NCI-H510A treated with DMSO at 0.1 percent for 48 hours (cell line): ENCODE data around the gene AKNA.

Experiments
- DNase-seq: peaks from one replicate; lab custom pipeline; 2025; lab: John Stamatoyannopoulos, UW

AKNA gene

DNA sequence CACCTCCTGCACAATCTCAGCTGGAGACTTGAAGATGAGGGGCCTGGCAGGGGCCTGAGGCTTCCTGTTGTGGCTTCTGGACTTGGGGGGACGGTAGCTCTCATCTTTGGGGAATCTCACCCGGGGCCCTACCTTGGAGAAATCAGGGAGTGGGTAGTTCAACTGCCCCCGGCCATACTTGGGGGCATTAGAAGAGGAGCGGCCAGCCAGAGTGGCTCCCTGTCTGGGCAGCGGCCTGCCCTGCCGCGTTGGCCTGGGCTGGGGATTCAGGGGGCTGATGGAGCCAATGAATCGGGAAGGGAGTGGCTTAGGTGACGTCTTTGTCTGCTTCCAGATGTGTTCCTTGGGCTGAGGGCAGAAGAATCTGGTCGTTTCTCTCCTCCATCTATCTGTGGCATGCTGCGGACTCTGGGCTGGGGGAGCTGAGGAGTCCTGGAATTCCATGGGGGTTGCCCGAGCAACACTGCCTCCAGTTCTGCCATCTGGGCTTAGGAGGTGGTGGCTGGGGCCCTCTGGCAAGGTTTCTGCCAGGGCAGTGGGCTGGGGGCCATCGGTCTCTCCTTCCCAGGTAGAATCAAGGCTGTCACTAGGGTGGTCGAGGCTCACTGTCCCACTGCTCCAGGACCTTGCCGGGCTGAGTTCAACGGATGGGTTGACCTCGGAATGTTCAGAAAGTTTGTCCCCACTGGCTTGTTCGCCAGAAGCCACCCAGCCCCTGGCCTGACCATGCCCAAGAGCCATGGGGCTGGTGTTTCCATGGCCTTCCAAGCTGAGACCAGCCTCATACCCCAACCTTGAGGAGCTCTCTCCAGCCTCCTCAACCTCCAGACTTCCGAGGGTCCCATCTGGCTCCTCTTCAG lies 11.0 kb downstream of the AKNA start:
- DNase-seq = no peak

DNA sequence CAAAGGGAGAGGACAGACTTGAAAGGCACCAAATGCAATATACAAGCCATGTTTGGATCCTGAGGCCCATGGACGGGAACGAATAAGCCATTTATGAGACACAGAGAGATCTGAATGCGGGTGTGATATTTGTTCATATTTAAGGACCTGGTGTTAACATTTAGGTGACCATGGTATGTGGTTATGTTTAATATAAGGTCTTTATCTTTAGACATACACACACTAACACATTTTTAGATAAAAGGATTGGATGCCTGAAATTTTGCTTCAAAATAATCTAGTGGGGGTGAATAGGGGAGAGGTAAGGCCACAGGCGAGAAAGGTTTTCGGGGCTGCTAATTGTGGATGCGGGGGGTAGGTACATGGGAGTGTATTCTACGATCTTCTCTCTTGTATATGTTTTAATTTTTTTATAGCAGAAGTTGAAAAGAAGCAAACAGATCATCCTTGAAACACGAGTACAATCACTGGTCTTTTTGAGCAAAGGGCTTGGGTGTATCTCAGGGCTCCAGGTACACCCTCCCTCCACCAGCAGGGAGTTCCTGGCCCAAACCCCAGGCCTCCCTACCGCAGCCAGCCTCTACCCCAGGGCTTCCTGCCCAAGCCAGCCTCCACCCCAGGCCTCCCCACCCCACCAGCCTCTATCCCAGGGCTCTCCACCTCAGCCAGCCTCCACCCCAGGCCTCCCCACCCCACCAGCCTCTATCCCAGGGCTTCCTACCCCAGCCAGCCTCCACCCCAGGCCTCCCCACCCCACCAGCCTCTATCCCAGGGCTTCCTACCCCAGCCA lies 12.2 kb downstream of the AKNA start:
- no peak for DNase-seq

DNA sequence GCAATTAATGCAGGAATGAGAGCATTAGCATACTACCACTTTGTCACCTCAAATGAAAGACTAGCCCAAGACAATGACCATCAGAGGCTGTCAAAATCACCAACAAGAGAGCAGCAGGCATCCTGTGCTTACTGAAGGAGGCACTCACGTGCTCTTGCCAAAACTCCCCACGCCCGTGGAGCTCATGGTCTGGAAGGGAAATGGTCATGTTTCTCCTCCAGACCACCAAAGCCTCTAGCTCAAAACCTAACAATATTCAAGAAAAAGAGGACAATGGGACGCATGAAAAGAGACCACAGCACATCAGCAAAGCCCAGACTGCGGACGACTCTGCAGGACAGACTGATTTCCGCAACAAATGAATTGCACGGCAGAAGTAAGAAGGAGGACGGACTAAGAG lies 12.8 kb downstream of the AKNA start:
- DNase-seq = no peak

DNA sequence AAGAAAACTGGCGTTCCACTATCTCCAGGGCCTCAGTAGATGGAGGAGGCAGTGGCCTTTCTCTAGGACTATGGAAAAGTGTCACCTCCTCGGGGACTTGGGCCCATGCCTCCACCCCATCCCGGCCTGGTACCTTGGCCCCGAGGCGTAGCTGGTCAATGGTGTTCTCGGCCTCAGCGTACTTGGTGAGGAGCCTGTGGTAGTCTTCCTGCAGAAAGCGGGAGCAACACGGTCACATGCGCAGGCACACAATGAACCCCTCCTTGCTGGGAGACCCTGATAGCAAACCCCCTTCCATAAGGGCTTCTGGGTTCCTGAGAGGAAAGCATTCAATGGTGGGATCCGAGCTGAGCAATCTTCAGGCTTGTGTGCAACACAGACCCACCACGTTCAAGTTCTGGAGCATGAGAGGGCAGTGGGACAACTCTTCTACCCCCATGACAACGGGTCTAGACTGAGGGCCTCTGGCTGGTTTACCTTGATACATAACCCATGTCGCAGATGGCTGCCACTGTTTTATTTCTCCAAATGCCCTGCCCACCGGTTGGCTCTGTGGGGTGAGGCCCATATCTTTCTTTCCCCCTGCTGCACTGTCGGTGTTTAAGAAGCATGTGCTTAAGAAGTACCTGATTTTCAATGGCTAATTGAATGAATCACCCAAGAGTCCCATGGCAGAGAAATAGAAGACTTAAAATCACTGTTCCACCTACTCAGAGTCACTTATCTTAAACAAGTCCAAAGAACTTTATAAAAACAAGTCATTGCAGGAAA lies 13.6 kb downstream of the AKNA start:
- DNase-seq = no peak

DNA sequence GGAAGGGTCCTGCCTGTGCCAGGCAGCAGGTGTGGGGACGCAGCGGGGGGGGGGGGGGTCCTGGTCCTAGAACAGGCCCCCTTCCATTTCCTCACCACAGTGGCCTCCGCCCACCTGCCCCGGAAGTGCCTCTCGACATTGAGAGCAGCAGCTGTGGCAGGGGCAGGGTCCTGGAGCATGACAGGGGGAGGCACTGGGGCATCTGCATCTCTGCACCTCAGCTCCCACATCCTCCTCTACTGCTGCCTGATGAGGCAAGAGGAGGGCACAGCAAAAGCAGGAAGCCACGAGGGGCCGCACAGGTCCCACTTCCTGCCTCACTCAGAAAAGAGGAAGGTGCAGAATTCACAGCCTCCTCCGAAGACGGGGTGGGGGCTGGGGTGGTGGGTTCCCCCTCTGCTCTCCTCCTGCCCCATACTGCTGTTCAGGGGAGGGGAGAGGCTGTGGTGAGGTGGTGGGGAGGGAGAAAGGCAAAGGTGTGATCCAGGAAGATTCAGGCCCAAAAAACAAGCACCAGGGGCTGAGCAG lies 14.8 kb downstream of the AKNA start:
- DNase-seq = no peak

DNA sequence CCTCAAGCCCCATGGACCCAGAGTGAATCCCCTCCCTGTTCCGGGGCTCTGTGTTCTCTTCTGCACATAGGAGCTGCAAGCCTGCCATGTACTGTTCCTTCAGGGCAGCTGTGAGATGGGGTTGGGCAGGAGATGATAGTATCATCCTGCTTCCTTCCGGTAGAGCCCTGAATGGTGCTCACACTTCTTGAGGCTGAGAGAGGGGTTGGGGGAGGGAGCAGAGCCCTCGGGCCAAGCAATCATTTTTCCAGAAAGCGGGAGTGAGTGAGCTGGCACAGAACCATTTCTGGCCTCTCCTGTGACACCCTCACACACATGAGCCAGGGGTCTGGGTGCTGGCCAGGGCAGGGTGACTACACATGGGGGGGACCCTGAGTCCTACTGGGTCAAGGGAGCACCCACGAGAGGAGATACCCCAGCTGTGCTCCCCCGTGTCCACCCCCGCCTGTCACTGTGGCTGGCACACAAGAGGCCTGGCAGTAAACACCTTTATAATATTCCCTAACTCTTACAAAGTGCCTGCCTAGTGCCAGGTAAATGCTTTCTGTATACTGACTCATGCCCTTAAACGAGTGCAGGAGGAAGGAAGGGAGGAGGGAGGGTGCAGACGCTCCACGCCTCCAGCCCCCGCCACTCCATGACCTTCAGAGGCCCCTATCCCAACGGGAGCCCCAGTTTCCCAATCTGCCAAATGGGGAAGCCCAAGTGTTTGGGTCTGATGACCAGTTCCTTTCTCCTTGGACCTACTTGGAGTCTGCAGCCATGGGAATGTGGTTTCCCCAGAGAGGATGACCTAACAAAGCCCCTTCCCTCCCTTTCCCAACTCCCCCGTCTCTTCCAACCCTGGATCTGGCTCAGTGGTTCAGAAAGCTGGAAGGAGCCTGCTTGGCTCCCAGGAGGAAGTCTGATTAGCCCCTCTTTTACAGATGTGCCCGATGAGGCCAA lies 15.5 kb downstream of the AKNA start:
- no peak for DNase-seq

DNA sequence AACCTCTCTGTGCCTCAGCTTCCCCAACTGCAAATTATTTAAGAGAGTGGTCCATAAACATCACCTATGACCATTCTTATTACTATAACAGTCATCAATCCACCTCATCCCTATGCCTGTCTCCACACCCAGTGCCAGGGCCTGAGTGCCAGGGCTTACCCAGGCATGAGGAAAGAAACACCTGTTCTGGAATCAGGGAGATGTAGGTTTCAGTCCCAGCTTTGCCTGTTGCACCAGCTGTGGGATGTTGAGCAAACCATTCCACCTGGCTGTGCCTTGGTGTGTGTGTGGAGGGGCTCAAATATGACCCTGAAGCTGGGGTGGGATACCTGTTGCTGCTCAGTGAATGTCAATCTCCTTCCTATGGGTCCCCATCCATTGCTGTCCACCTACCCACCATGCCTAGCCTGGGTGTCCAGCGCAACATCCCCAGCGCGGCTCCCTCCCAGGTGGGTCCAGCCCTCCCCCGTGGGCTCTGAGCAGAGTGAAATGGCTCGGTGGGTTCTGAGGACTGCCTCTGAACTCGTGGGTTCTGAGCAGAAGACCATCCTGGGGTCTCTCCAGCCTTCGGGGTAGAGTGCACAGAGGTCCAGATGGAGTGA lies 16.3 kb downstream of the AKNA start:
- DNase-seq = no peak

DNA sequence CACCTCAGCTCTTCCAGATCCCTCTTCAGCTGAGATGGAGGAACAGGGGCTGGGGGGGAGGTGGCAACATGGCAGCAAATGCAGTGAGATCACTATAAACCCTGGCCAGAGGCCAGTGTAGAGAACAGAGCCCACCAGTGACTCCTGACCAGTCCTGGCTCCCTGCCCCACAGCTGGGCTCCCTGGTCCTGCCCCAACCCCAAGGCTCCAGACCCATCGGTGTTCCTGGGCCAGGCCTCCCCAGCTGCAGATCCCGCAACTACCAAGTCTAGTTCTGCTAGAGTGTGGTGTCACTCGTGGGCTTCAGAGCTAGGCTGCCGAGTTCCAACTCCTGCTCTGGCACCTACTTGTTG lies 16.8 kb downstream of the AKNA start:
- DNase-seq = no peak

DNA sequence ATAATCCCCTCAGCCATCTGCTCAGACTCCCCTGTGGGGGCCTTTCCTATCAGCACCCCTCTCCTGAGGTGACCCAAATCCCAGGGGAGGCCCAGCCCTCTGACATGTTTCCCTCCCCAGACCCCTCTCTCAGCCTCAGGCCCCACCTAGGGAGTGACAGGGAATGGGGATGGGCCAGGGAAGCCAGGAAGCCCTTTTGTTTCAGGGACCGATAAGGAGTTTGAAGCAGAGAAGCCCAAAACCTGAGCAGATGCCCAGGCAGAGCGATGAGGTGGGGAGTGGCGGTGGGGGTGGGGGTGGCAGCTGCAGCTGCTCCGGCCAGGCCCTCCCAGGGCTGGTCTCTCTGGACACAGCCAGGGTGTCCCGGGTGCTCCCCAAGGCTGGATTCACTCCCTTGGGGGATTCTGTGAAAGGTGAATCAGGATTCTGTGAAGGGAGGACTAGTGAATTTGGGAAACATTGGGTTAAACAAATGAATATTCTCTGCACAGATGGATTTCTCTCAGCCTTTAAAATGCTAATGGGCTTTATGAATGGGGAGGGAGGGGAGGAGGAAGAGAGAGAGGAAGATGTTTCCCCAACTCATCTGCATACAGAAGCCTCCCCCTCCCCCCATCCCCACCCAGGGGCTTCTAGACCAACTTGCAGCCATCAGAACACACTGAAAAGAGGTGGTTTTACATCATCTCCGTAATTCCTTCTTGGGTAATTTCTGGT lies 17.4 kb downstream of the AKNA start:
- no peak for DNase-seq

DNA sequence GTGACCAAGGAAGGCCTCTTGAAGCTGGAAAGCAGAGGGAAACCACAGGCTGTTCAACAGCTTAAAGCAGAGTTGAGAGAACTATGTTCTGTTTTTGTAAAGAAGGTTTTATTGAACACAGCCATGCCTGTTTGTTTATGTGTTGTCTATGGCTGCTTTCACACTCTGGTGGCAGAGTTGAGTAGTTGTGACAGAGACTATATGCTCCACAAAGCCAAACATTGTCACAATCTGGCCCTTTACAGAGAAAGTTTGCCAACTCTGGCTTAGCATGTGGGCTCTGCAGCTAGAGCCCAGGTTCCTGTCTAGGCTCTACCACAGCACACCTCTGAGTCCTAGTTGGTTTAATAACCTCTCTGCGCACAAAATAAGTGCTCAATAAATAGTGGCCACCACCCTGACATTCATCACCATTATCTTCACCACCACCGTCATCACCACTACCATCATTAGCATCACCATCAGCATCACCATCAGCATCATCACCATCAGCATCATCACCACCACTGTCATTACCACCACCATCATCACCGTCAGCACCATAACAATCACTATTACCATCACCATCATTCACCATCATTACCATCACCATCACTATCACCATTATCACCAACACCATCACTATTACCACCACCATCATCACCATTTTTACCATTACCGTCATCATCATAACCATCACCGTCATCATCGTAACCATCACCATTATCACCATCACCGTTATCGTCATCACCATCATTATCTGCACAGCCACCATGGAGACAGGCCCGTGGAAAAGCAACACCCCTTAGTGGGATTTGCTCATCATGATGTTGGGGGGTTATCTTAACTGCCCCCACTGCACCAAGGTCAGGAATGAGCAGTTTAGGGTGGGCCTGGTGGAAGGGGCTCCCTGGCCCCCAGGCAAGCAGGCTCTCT lies 18.3 kb downstream of the AKNA start:
- no peak for DNase-seq

DNA sequence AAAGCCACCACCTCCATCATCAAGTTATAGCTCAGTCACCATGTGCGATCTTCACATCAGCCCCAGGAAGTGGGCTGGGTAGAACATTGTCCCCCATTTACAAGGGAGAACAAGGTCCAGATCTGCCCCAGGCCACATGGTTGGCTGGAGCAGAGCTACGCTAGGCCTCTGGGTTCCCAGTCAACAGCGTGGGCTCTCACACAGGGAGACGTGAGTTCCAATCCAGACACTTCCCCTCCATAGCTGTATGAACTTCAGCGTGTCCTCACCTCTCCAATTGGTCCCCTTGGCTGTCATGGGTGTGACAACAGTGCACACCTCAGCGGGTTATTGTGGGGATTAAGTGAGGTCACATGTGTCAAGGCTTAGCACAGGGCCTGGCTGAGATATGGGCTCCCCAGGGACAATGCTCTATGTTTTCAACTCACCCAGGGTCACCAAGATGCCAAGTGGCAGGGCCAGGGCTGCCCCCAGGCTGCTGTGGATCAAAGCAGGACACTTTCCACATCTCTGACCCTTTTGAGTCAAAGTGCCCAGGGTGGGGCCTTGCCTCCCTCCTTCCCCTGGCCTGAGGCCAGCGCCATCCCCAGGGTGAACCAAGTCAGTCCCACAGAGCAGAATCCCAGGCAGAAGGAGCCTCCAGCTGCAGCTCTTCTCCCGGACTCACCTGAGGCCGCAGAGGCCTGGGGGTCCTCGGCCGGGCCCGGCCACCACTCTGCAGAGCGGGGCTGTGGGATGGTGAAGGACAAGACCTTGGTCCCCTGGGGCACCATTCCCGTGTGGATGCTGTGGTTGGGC lies 19.8 kb downstream of the AKNA start:
- no peak for DNase-seq

DNA sequence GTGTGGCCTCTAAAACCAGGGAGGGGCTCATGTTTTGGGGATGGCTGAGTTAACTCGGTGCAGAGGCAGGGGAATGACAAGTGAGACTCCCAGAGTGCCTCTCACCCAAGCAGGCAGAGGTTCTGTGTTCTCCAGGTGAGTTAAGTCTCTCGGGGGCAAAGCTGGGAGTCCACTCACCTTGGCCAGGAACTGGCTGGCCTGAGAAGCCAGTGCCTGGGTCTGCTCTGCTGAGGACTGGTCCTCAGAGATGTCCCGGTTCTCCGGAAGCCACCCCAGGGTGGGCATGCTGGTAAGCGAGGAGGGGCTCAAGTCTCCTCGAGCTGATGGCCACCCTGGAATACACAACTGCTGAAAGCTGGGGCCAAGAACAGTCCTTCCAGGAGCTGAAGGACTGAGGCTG lies 20.4 kb downstream of the AKNA start:
- DNase-seq = no peak

DNA sequence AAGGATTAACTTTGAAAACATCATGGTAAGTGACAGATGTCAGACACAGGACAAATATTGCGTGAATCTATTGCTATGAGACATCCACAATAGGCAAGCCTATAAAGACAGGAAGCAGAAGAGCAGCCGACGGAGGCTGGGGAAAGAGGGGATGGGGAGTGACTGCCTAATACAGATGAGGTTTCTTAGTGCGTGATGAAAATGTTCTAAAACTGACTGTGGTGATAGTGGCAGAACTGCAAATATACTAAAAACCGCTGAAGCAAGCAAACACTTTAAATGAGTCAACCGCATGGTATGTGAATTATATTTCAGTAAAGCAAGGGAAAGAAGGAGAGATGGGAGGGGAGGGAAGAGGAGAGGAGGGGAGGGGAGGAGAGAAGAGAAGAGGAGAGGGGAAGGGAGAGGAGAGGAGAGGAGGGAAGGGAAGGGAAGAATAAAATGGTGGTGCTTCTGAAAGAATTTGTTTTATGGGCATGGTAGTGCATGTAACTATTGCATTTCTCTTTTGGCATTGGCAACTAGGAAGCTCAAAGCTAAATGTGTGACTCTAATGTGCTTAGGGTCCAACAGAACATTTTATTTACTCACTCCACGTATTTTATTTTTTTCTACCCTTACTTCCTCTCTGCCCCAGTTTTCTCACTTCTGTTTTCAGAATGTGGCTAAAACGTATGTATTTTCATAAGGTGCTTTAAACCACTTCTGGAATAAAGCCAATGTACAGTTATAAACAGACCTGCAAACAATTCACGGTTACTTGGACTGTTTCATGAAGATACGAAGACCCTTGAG lies 21.3 kb downstream of the AKNA start:
- no peak for DNase-seq

DNA sequence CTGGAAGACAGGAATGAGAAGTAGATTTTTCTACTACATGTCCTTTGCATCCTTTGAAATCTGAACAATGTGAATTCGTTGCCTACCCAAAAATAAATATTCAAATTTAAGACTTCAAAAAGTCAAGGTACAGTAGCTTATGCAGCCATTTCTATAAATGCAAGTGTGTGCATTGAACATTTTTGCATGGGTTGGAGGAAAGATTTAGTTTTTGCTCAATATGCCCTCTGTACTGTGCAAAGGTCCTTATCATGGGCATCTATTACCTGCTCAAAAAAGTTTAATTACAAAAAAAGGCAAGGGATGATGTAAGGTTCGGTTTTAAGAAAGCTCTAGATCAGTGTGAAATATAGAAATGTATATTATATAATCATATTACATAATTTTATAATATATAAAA lies 22.6 kb downstream of the AKNA start:
- DNase-seq = no peak

DNA sequence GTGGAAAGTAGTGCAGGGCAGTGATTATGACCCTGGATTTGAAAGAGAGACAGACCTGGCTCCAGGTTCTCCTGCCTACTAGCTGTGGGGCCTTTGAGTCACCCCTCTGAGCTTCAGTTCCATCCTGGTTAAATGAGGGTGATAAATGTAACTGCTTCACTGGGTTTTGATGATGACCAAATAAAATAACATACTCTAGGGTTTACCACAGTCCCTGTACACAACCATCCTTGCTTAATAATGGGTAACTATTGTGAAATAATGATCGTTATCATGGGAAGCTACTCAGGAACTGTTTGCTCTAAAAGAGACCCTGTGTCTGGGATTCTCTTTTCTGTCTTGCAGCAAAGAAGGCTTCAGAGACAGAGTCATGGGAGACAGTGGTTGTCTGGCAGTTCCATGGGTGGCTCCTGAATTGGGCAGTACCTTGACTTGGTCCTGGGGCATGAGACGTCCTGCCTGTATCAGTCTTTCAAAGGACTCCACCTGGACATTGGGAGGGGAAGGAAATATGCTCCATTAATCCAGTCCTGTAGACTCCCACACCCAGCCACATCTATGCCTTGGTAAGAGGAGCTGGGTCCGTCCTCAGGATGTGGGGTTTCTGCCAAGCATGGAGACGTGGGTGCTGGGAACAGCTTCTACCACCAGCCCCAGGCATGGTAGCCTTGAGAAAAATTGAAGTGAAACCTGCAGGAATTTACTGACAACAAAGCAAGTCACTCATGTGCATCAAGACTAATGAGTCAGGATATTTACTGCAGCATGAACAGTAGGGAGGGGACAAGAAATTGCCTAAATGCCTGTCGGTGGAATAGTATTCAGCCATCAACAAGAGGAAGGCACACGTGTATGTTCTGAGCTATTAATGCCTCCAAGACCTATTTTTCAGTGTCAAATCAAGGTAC lies 23.4 kb downstream of the AKNA start:
- DNase-seq = no peak

DNA sequence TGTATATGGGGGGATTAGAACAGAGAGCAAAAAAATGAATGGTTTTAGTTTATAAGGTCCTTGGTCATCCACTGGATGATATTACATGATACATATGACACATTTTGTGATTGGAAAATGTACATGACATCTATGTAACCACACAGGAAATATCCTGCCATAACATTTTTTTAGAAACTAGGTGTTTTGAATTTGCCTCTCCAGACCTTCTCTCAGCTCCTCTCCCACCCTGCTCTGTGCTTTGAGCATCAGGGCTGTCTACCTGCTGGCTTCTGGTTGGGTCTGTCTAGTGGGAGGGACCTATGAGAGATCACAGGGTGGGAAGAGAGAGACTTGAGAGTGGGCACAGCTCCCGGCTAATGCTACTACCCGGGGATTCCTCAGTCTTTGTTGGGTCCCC lies 24.4 kb downstream of the AKNA start:
- no peak for DNase-seq
